Measurements from ENCODE around the gene PAK4.
"Not testable (repeated sequence)": the region's sequence is repeated elsewhere in the genome, so short reads cannot be mapped to it uniquely, and the experiment has no call there.

- TF ChIP-seq POLR2A (IDR thresholded peaks at IDR 0.05; ENCODE audit: low read length); GATA1 (IDR thresholded peaks at IDR 0.05; ENCODE audit: low read depth, low read length): not testable (repeated sequence)
Measured at GRCh38 chr19:39095799-39096540, 29.6 kb upstream of the PAK4 start.
